Karpas-422 (cell line): ENCODE data around the gene RPS6KB2. TPM values are rescaled to one million over a fixed set of nuclear protein-coding genes. Genes with fewer than 3 reads are reported as not detected.
A peak's percentile ranks its signal among the peaks of the same experiment; 100 is the strongest.

Experiments used
- DNase-seq: peaks from one replicate; pipeline ENCODE4 v3.0.0-alpha.2; 2015
- H2AFZ ChIP-seq: fragments of 200-600 bp; sonication (generic); 2 replicates; pipeline ENCODE4 v1.6.1; 2014; ENCODE audit warnings: antibody characterized with exemption, low read length, mixed read lengths
- H3K27ac ChIP-seq: fragments of 200-600 bp; sonication (generic); 2 replicates; pipeline ENCODE4 v1.5.1; 2014; ENCODE audit warnings: mild to moderate bottlenecking, low read length, moderate library complexity
- H3K27me3 ChIP-seq: fragments of 200-600 bp; sonication (generic); 2 replicates; pipeline ENCODE4 v1.6.1; 2014; ENCODE audit warnings: low read length, mixed read lengths
- H3K36me3 ChIP-seq: fragments of 200-600 bp; sonication (generic); 2 replicates; pipeline ENCODE4 v1.6.1; 2014; ENCODE audit warnings: low read length, mixed read lengths; ENCODE audit not compliant: insufficient read depth
- H3K4me1 ChIP-seq: fragments of 200-600 bp; sonication (generic); 2 replicates; pipeline ENCODE4 v1.6.1; 2014; ENCODE audit warnings: mild to moderate bottlenecking, low read length, mixed read lengths
- H3K4me2 ChIP-seq: fragments of 200-600 bp; sonication (generic); 2 replicates; pipeline ENCODE4 v1.6.1; 2014; ENCODE audit warnings: low read length, low read depth, mild to moderate bottlenecking; ENCODE audit not compliant: poor library complexity, severe bottlenecking
- H3K4me3 ChIP-seq: fragments of 200-600 bp; sonication (generic); 2 replicates; pipeline ENCODE4 v1.5.1; 2014; ENCODE audit warnings: mild to moderate bottlenecking, antibody characterized with exemption, low read length, mixed read lengths
- H3K79me2 ChIP-seq: fragments of 200-600 bp; sonication (generic); 2 replicates; pipeline ENCODE4 v1.6.1; 2014; ENCODE audit warnings: mild to moderate bottlenecking, low read length, mixed read lengths
- H3K9ac ChIP-seq: fragments of 200-600 bp; sonication (generic); 2 replicates; pipeline ENCODE4 v1.6.0; 2014; ENCODE audit warnings: low read length
- H3K9me2 ChIP-seq: fragments of 200-600 bp; sonication (generic), shearing (Covaris generic); replicated peaks from 2 replicates; pipeline ENCODE4 v1.6.0; 2014; ENCODE audit warnings: mild to moderate bottlenecking, low read length, moderate library complexity; ENCODE audit not compliant: insufficient read depth
- H3K9me3 ChIP-seq: fragments of 300-700, 200-600 bp; sonication (generic); 2 replicates; pipeline ENCODE4 v1.6.1; 2014; ENCODE audit warnings: low read length, mixed read lengths
- H4K20me1 ChIP-seq: fragments of 200-600 bp; sonication (generic); 2 replicates; pipeline ENCODE4 v1.6.1; 2014; ENCODE audit warnings: mild to moderate bottlenecking, antibody characterized with exemption, low read length, low read depth; ENCODE audit not compliant: insufficient read depth
- total RNA-seq: library from RNA; depleted of rRNA; stranded (reverse); fragments of >200 nt; shearing (Covaris generic); gene quantifications from 2 replicates; pipeline ENCODE4 v1.2.3, GENCODE V29; 2014; ENCODE audit warnings: low replicate concordance

The RPS6KB2 gene
- total RNA-seq, 1 experiment from 2014 or later, result 48.9 TPM

DNA sequence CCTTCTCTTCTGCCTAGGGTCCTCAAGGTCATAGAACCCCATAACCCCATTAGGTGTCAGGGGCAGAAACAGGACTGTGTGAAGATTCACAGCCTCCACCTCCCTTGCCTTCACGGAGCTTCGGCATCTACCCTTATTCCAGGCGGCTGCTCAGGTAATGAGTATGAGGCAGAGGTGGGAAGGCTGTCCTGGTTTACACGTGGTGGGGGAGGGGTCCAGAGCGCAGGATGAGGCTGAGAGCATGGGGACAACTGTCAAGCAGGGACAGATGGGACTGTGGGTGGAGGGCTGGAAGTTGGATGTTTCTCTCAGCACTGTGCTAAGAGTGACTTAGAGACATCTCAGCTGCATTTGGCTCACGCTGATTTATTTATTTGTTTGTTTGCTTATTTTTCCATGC is 40.8 kb upstream of the RPS6KB2 start:
- 0 out of 2 replicates have a peak, but pooled peaks cover 7% of the 10 kb centered on the region for H4K20me1 ChIP-seq
- H3K79me2 ChIP-seq, result peaks cover 10% of the 10 kb centered on the region
- H3K27ac ChIP-seq, result no peak overlapping the region
- no peaks in the 10 kb centered on the region for H3K27me3 ChIP-seq
- no peaks in the 10 kb centered on the region for H3K9me2 ChIP-seq
- H3K4me3 ChIP-seq, result no peak overlapping the region
- no peaks in the 10 kb centered on the region for H3K9me3 ChIP-seq
- H3K36me3 ChIP-seq, result no peaks in the 10 kb centered on the region
- peaks cover 17% of the 10 kb centered on the region for H3K4me1 ChIP-seq
- H3K9ac ChIP-seq, result no peak overlapping the region
- no peak for DNase-seq
- H3K4me2 ChIP-seq, result no peak overlapping the region
- H2AFZ ChIP-seq, result no peak overlapping the region

DNA sequence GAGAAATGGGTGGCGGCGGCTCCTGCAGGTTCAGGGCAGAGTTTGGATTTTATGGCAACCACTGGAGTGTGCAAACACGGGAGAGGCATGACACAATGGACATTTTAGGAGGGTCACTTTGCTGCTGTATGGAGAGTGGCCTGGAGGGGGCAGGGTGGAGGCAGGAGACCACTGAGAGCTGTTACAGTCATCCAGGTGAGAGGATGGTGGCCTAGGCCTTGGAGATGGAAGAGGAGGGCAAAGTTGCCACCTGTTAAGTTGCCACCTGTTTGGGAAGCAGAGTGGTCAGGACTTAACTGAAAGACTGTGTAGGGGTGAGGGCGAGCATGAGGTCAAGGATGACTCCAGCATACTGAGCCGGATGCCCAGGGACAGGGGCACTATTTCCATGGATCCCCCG is 38.8 kb upstream of the RPS6KB2 start:
- no peaks in the 10 kb centered on the region for H3K36me3 ChIP-seq
- H3K9me3 ChIP-seq, result no peaks in the 10 kb centered on the region
- no peak overlapping the region for H3K27ac ChIP-seq
- H3K4me3 ChIP-seq, result no peak overlapping the region
- H4K20me1 ChIP-seq, result peaks cover 9% of the 10 kb centered on the region; the same call in 1 of the 2 replicates
- DNase-seq, result peak; percentile 76
- H3K4me1 ChIP-seq, result peaks cover 34% of the 10 kb centered on the region
- no peak overlapping the region for H2AFZ ChIP-seq
- no peaks in the 10 kb centered on the region for H3K27me3 ChIP-seq
- H3K9me2 ChIP-seq, result no peaks in the 10 kb centered on the region
- H3K9ac ChIP-seq, result no peak overlapping the region
- peaks cover 13% of the 10 kb centered on the region for H3K79me2 ChIP-seq
- no peak overlapping the region for H3K4me2 ChIP-seq

DNA sequence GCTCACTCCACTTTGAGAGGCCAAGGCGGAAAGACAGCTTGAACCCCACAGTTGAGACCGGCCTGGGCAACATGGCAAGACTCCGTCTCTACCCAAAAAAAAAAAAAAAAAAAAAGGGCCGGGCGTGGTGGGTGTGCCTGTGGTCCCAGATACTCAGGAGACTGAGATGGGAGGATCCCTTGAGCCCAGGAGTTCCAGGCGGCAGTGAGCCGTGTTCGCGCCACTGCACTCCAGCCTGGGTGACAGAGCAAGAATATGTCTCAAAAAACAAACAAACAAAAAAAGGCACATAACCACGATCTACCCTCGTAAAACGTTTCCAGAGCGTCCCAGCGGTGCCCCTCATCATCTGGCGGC is 37.4 kb upstream of the RPS6KB2 start:
- Histone ChIP-seq H3K79me2 (peaks cover 13% of the 10 kb centered on the region), H3K9me3 (no peaks in the 10 kb centered on the region), H3K9me2 (no peaks in the 10 kb centered on the region), H3K4me3 (peak overlapping the region; percentile 86), H3K27ac (no peak overlapping the region), H4K20me1 (peaks cover 9% of the 10 kb centered on the region; the same call in 1 of the 2 replicates), H3K4me2 (peak overlapping the region; percentile 97), H2AFZ (no peak overlapping the region), H3K9ac (peak overlapping the region; percentile 87), H3K4me1 (peaks cover 34% of the 10 kb centered on the region), H3K36me3 (peaks cover 8% of the 10 kb centered on the region; the same call in 1 of the 2 replicates), H3K27me3 (no peaks in the 10 kb centered on the region)
- no peak for DNase-seq

DNA sequence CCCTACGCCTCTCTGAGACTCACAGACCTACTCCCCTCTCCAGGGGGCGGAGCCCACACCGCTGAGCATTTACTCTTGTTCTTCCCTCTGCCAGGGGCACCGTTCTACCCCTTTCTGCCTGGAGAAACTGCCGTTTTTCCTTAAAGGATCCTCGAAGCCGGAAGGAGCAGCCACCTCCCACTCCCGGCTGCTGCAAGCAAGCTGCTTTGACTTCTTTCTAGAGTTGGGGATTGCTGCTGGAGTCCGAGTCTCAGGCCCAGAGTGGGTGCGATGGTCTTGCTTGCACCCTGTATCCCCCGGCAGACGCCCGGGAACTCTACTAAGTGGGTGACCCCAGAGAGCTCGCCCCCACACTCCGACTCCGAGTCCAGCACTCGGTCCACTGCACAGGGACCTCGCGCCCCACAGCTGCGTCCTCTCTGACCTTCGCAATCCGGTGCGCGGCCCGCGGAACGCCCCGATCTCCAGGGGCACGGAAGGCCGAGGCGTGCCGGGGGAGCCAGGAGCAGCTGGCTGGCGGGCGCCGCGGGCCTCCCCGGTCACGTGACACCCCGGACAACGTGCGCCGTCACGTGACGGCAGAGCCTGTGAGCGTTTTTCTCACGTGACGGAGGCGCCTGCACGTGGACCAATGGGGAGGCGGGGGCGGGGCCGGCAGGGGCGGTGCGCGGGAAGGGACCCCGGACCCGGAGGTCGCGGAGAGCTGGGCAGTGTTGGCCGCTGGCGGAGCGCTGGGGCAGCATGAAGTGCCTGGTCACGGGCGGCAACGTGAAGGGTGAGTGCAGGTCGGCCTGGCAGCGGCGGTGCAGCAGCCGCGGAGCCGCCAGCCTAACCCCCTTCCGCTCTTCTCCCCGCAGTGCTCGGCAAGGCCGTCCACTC is 36.8 kb upstream of the RPS6KB2 start, which contains the start of gene RAD9A:
Gene RAD9A (plus strand): TSS at position 683 of the 879 bp plus-strand sequence. CDS start 59 bp downstream, at position 742.
- H2AFZ ChIP-seq, result peak within 1 kb of the TSS; percentile 64; the same call in 1 of the 2 replicates
- H3K9me2 ChIP-seq, result no peaks in the 10 kb centered on the region
- peaks cover 9% of the 10 kb centered on the region; the same call in 1 of the 2 replicates for H4K20me1 ChIP-seq
- peak within 1 kb of the TSS; percentile 54; the same call in 1 of the 2 replicates for H3K27ac ChIP-seq
- H3K4me1 ChIP-seq, result peaks cover 34% of the 10 kb centered on the region
- H3K79me2 ChIP-seq, result peaks cover 13% of the 10 kb centered on the region
- peak within 1 kb of the TSS; percentile 92 for H3K9ac ChIP-seq
- H3K36me3 ChIP-seq, result peaks cover 11% of the 10 kb centered on the region; the same call in 1 of the 2 replicates
- peak within 1 kb of the TSS; percentile 97 for H3K4me2 ChIP-seq
- H3K27me3 ChIP-seq, result no peaks in the 10 kb centered on the region
- peak within 1 kb of the TSS; percentile 86 for H3K4me3 ChIP-seq
- no peaks in the 10 kb centered on the region for H3K9me3 ChIP-seq
- DNase-seq, result peak; percentile 97

DNA sequence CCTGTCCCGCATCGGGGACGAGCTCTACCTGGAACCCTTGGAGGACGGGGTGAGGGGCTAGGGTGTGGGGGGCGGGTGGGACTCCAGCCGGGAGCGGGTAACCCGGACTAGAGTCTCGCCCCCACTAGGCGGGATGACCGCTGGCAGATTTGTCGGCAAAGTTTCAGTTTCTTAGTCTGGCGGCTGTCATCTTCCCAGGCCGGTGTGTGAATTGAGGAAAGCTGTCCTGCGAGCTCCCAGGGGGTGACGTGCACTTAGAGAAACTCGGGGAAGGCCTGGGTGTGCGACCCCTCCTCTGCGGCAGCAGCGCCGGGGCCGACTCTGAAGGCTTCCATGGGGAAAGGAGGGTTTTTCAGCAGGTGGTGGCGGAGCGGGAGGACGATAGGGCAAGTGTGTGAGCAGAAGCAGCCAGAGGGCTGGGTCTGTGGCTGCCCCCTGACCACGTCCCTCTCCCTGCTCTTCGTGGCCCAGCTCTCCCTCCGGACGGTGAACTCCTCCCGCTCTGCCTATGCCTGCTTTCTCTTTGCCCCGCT is 36.0 kb upstream of the RPS6KB2 start:
- Histone ChIP-seq H3K4me1 (peaks cover 30% of the 10 kb centered on the region), H3K4me2 (peak overlapping the region; percentile 97), H3K9me3 (no peaks in the 10 kb centered on the region), H3K27me3 (no peaks in the 10 kb centered on the region), H4K20me1 (peaks cover 9% of the 10 kb centered on the region; the same call in 1 of the 2 replicates), H3K79me2 (peaks cover 13% of the 10 kb centered on the region), H3K4me3 (peak overlapping the region; percentile 86), H3K27ac (peak overlapping the region; percentile 50; the same call in 1 of the 2 replicates), H3K9me2 (no peaks in the 10 kb centered on the region), H2AFZ (0 out of 2 replicates have a peak overlapping the region, but pooled peaks have one; percentile 64), H3K9ac (peak overlapping the region; percentile 92), H3K36me3 (peaks cover 11% of the 10 kb centered on the region; the same call in 1 of the 2 replicates)
- no peak for DNase-seq

DNA sequence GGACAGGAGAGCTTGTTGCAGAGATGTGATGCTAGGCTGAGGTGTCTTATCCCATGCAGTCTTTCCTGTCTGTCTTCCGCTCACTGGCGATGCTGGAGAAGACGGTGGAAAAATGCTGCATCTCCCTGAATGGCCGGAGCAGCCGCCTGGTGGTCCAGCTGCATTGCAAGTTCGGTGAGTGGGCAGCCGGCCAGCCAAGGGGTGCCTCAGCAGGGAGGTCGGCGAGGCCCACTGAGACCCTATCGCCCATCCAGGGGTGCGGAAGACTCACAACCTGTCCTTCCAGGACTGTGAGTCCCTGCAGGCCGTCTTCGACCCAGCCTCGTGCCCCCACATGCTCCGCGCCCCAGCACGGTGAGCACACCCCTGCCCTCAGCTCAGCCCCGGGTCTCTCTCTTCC is 34.9 kb upstream of the RPS6KB2 start:
- Histone ChIP-seq H3K9me2 (no peaks in the 10 kb centered on the region), H3K9ac (peak overlapping the region; percentile 26; the same call in 1 of the 2 replicates), H3K4me2 (peak overlapping the region; percentile 97), H3K27me3 (no peaks in the 10 kb centered on the region), H3K36me3 (peaks cover 16% of the 10 kb centered on the region; the same call in 1 of the 2 replicates), H3K4me3 (0 out of 2 replicates have a peak overlapping the region, but pooled peaks have one; percentile 16), H3K79me2 (peaks cover 16% of the 10 kb centered on the region), H4K20me1 (peaks cover 9% of the 10 kb centered on the region; the same call in 1 of the 2 replicates), H2AFZ (no peak overlapping the region), H3K27ac (0 out of 2 replicates have a peak overlapping the region, but pooled peaks have one; percentile 19), H3K9me3 (no peaks in the 10 kb centered on the region), H3K4me1 (peaks cover 30% of the 10 kb centered on the region)
- no peak for DNase-seq

DNA sequence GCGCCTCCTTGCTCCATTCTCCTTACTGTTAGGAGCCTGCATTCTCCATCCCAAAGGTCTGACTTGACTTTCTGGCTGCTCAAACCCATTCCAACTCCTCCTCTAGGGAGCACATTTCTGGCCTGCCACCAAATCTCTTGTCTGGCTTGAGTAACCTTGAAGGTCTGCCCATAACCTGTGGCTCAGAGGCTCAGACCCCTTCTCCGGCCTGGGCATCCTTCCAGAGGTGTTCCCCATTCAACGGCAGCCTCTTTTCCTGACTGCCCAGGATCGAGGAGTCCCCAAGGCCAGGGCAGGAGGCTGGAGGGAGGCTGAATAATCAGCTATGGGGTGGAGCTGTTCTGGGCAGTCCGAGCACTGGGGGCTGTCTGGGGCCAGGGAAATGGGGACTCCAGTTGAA is 34.3 kb upstream of the RPS6KB2 start:
- DNase-seq, result no peak
- Histone ChIP-seq H3K4me3 (no peak overlapping the region), H3K4me2 (peak overlapping the region; percentile 97), H3K79me2 (peaks cover 17% of the 10 kb centered on the region), H3K9ac (peak overlapping the region; percentile 23; the same call in 1 of the 2 replicates), H3K36me3 (peaks cover 21% of the 10 kb centered on the region; the same call in 1 of the 2 replicates), H3K27ac (peak overlapping the region; percentile 19; the same call in 1 of the 2 replicates), H4K20me1 (peaks cover 9% of the 10 kb centered on the region; the same call in 1 of the 2 replicates), H3K4me1 (peaks cover 30% of the 10 kb centered on the region), H2AFZ (no peak overlapping the region), H3K9me2 (no peaks in the 10 kb centered on the region), H3K9me3 (no peaks in the 10 kb centered on the region), H3K27me3 (no peaks in the 10 kb centered on the region)
